Neural cell (in vitro differentiated cells): ENCODE measurements around the gene HDAC7. TPM values are rescaled to one million over a fixed set of nuclear protein-coding genes. Genes with fewer than 3 reads are reported as not detected.
"Not testable (repeated sequence)": the region's sequence is repeated elsewhere in the genome, so short reads cannot be mapped to it uniquely, and the experiment has no call there.

Experiments used
- H2AFZ ChIP-seq: fragments of 200-600, 300-800 bp; sonication (generic), shearing (Covaris generic); 2 replicates; pipeline ENCODE4 v1.6.0; 2014; ENCODE audit warnings: low read depth, mild to moderate bottlenecking, antibody characterized with exemption, low read length, moderate library complexity
- H3F3A ChIP-seq: fragments of 200-600 bp; shearing (Covaris generic); 2 replicates; pipeline ENCODE4 v1.6.1; 2016; ENCODE audit warnings: mild to moderate bottlenecking, moderate library complexity, mixed read lengths, antibody characterized with exemption, low read length; ENCODE audit not compliant: insufficient read depth, poor library complexity, severe bottlenecking
- H3K27ac ChIP-seq: fragments of 200-600, 300-800 bp; sonication (generic), shearing (Covaris generic); 2 replicates; pipeline ENCODE4 v1.5.1; 2014; ENCODE audit warnings: mild to moderate bottlenecking, low read length, moderate library complexity
- H3K27me3 ChIP-seq: fragments of 300-800, 200-600 bp; sonication (generic), shearing (Covaris generic); 2 replicates; pipeline ENCODE4 v1.6.0; 2014; ENCODE audit warnings: mild to moderate bottlenecking, low read depth, low read length, moderate library complexity; ENCODE audit not compliant: insufficient read depth
- H3K36me3 ChIP-seq: fragments of 300-800, 200-600 bp; sonication (generic), shearing (Covaris generic); 2 replicates; pipeline ENCODE4 v1.5.1; 2014; ENCODE audit warnings: mild to moderate bottlenecking, antibody characterized with exemption, low read length, moderate library complexity; ENCODE audit not compliant: insufficient read depth
- H3K4me2 ChIP-seq: fragments of 300-800, 200-600 bp; sonication (generic), shearing (Covaris generic); 2 replicates; pipeline ENCODE4 v1.6.0; 2014; ENCODE audit warnings: mild to moderate bottlenecking, low read length
- H3K4me3 ChIP-seq: fragments of 300-800, 200-600 bp; sonication (generic), shearing (Covaris generic); 2 replicates; pipeline ENCODE4 v1.5.1; 2014; ENCODE audit warnings: mild to moderate bottlenecking, low read length, moderate library complexity
- H3K79me2 ChIP-seq: fragments of 200-600 bp; shearing (Covaris generic); replicated peaks from 2 replicates; pipeline ENCODE4 v1.6.0; 2014; ENCODE audit warnings: mild to moderate bottlenecking, low read length, moderate library complexity; ENCODE audit not compliant: insufficient read depth
- H3K9ac ChIP-seq: fragments of 300-800, 200-600 bp; sonication (generic), shearing (Covaris generic); 2 replicates; pipeline ENCODE4 v1.6.1; 2016; ENCODE audit warnings: mild to moderate bottlenecking, low read length, mixed read lengths
- H3K9me2 ChIP-seq: fragments of 200-600 bp; shearing (Covaris generic); 2 replicates; pipeline ENCODE4 v1.6.1; 2016; ENCODE audit warnings: mild to moderate bottlenecking, low read length, mixed read lengths; ENCODE audit not compliant: insufficient read depth
- H3K9me3 ChIP-seq: fragments of 200-600, 300-800 bp; sonication (generic), shearing (Covaris generic); 2 replicates; pipeline ENCODE4 v1.6.1; 2016; ENCODE audit warnings: mild to moderate bottlenecking, mixed run types, low read length, moderate library complexity, mixed read lengths
- H4K20me1 ChIP-seq: fragments of 200-600 bp; shearing (Covaris generic); 2 replicates; pipeline ENCODE4 v1.6.1; 2016; ENCODE audit warnings: mild to moderate bottlenecking, mixed run types; ENCODE audit not compliant: insufficient read depth
- EP300 ChIP-seq: fragments of 450-650 bp; conservative IDR thresholded peaks from 2 replicates; pipeline ENCODE4 v1.6.1; 2014; ENCODE audit warnings: antibody characterized with exemption, mild to moderate bottlenecking, moderate library complexity; ENCODE audit not compliant: poor library complexity, severe bottlenecking
- EZH2 ChIP-seq: fragments of 200-600, 300-800 bp; shearing (Covaris generic), sonication (generic); IDR thresholded peaks from 2 replicates; pipeline ENCODE4 v1.6.1; 2014; ENCODE audit warnings: antibody characterized with exemption, low read length, borderline replicate concordance, mild to moderate bottlenecking; ENCODE audit not compliant: insufficient read depth, poor library complexity, severe bottlenecking
- MXI1 ChIP-seq: fragments of 450-650 bp; conservative IDR thresholded peaks from 2 replicates; pipeline ENCODE4 v1.6.1; 2014; ENCODE audit warnings: antibody characterized with exemption, mild to moderate bottlenecking; ENCODE audit not compliant: poor library complexity, severe bottlenecking
- POLR2AphosphoS5 ChIP-seq: IDR thresholded peaks from 2 replicates; pipeline ENCODE4 v1.6.1; 2012
- RAD21 ChIP-seq: fragments of 450-650 bp; conservative IDR thresholded peaks from 2 replicates; pipeline ENCODE4 v1.6.1; 2014; ENCODE audit warnings: antibody characterized with exemption, mild to moderate bottlenecking, moderate library complexity
- SMC3 ChIP-seq: fragments of 450-650 bp; conservative IDR thresholded peaks from 2 replicates; pipeline ENCODE4 v1.6.1; 2014; ENCODE audit warnings: antibody characterized with exemption, mild to moderate bottlenecking, moderate library complexity; ENCODE audit not compliant: poor library complexity
- TAF1 ChIP-seq: IDR thresholded peaks from 2 replicates; pipeline ENCODE4 v1.6.1; 2012; ENCODE audit warnings: low read depth
- polyA plus RNA-seq: library from polyadenylated mRNA; depleted of rRNA; stranded (reverse); fragments of >200 nt; gene quantifications from 2 replicates; pipeline ENCODE4 v1.2.3, GENCODE V29; 2014
- TF ChIP-seq, protein P1 (sequence below): IDR thresholded peaks from 2 replicates; pipeline ENCODE4 v1.6.1; 2012; ENCODE audit warnings: borderline replicate concordance
- TF ChIP-seq, protein P2 (sequence below): fragments of 450-650 bp; IDR thresholded peaks from 2 replicates; pipeline ENCODE4 v1.5.1; 2014; ENCODE audit warnings: antibody characterized with exemption, mild to moderate bottlenecking, moderate library complexity; ENCODE audit not compliant: poor library complexity, severe bottlenecking

Gene HDAC7
- polyA plus RNA-seq, 1 donor from 2014 or later, result 30.2 TPM

DNA sequence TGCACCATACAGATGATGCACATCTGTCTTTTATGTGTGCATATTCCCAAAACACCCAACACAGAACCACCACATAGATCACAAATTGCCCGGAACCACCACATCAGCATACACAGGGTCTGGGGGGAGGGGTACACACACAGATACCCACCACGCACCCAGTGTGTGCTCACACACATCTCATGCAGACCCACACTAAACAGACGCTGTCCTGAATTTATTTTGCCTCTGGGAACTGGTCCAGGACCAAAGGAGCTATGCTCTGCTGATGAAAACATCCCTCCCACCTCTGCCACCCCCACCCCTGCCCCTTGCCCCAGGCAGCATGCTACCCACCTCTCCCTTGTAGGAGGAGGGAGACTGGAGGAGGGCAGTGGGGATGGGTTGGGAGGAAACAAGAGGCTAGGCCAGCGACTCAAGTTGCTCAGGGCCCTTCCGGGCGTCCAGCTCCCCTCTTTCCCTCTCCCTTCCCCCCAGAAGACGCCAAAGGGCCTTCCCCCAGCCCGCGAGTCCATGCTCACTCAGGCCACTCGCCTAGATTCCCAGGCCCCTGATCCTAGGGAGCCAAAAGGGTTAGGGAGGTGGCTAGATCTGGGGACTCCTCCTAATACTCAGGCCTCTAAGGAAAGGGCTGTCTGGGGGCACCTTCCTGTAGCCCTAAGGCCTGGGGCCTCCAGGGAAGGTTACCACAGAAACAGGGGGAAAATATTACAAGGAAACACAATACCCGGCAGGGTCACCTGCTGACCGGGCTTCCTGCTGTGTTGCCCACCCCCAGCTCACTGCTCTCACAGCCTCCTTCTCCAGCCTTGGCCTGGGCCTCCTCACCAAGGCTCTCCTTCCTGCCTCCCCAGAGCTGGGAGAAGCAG is 3.1 kb downstream of the HDAC7 start:
- Histone ChIP-seq H3K4me2 (no peak overlapping the region), H3K9ac (no peak overlapping the region), H3K27me3 (no peaks in the 10 kb centered on the region), H3K79me2 (peaks cover 14% of the 10 kb centered on the region), H3F3A (no peaks in the 10 kb centered on the region), H3K4me3 (no peak overlapping the region), H3K9me3 (no peaks in the 10 kb centered on the region), H3K36me3 (no peaks in the 10 kb centered on the region), H4K20me1 (no peaks in the 10 kb centered on the region), H2AFZ (no peak overlapping the region), H3K27ac (no peak overlapping the region), H3K9me2 (no peaks in the 10 kb centered on the region)
- no peak for TF ChIP-seq EP300
- no peak for TF ChIP-seq TAF1
- TF ChIP-seq, protein P1, sequence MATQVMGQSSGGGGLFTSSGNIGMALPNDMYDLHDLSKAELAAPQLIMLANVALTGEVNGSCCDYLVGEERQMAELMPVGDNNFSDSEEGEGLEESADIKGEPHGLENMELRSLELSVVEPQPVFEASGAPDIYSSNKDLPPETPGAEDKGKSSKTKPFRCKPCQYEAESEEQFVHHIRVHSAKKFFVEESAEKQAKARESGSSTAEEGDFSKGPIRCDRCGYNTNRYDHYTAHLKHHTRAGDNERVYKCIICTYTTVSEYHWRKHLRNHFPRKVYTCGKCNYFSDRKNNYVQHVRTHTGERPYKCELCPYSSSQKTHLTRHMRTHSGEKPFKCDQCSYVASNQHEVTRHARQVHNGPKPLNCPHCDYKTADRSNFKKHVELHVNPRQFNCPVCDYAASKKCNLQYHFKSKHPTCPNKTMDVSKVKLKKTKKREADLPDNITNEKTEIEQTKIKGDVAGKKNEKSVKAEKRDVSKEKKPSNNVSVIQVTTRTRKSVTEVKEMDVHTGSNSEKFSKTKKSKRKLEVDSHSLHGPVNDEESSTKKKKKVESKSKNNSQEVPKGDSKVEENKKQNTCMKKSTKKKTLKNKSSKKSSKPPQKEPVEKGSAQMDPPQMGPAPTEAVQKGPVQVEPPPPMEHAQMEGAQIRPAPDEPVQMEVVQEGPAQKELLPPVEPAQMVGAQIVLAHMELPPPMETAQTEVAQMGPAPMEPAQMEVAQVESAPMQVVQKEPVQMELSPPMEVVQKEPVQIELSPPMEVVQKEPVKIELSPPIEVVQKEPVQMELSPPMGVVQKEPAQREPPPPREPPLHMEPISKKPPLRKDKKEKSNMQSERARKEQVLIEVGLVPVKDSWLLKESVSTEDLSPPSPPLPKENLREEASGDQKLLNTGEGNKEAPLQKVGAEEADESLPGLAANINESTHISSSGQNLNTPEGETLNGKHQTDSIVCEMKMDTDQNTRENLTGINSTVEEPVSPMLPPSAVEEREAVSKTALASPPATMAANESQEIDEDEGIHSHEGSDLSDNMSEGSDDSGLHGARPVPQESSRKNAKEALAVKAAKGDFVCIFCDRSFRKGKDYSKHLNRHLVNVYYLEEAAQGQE, result no peak
- TF ChIP-seq RAD21, result no peak
- TF ChIP-seq SMC3, result no peak
- no peak for TF ChIP-seq EZH2
- TF ChIP-seq MXI1, result no peak
- TF ChIP-seq, protein P2, sequence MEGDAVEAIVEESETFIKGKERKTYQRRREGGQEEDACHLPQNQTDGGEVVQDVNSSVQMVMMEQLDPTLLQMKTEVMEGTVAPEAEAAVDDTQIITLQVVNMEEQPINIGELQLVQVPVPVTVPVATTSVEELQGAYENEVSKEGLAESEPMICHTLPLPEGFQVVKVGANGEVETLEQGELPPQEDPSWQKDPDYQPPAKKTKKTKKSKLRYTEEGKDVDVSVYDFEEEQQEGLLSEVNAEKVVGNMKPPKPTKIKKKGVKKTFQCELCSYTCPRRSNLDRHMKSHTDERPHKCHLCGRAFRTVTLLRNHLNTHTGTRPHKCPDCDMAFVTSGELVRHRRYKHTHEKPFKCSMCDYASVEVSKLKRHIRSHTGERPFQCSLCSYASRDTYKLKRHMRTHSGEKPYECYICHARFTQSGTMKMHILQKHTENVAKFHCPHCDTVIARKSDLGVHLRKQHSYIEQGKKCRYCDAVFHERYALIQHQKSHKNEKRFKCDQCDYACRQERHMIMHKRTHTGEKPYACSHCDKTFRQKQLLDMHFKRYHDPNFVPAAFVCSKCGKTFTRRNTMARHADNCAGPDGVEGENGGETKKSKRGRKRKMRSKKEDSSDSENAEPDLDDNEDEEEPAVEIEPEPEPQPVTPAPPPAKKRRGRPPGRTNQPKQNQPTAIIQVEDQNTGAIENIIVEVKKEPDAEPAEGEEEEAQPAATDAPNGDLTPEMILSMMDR, result no peak
- no peak for TF ChIP-seq POLR2AphosphoS5

DNA sequence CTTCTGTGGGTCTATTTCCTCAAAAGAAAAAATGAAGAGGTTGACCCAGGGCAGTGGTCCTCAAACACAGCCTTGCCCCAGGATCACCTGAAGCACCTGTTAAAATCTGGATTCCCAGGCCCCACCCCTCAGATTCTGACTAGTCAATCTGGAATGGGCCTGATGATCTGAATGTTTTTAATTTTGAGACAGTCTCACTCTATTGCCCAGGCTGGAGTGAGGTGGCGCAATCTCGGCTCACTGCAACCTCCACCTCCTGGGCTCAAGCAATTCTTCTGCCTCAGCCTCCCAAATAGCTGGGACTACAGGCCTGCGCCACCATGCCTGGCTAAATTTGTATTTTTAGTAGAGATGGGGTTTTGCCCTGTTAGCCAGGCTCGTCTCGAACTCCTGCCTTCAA is 4.3 kb downstream of the HDAC7 start:
- H3K36me3 ChIP-seq, H3F3A ChIP-seq, H3K79me2 ChIP-seq, H3K4me2 ChIP-seq, H3K9me3 ChIP-seq, H3K27me3 ChIP-seq, H3K4me3 ChIP-seq, H3K27ac ChIP-seq, H2AFZ ChIP-seq, H3K9me2 ChIP-seq, H3K9ac ChIP-seq, H4K20me1 ChIP-seq: not testable (repeated sequence)
